ENCODE measurements around the gene CCDC134. TPM values are rescaled to one million over a fixed set of nuclear protein-coding genes. Genes with fewer than 3 reads are reported as not detected.

Gene CCDC134
- total and polyA plus RNA-seq, 2 of the 13 experiments (the other 11 are each of a cell fraction or from before 2014, with no cell fraction given) = 4.8 to 17.4 TPM

- TF ChIP-seq, protein P1, sequence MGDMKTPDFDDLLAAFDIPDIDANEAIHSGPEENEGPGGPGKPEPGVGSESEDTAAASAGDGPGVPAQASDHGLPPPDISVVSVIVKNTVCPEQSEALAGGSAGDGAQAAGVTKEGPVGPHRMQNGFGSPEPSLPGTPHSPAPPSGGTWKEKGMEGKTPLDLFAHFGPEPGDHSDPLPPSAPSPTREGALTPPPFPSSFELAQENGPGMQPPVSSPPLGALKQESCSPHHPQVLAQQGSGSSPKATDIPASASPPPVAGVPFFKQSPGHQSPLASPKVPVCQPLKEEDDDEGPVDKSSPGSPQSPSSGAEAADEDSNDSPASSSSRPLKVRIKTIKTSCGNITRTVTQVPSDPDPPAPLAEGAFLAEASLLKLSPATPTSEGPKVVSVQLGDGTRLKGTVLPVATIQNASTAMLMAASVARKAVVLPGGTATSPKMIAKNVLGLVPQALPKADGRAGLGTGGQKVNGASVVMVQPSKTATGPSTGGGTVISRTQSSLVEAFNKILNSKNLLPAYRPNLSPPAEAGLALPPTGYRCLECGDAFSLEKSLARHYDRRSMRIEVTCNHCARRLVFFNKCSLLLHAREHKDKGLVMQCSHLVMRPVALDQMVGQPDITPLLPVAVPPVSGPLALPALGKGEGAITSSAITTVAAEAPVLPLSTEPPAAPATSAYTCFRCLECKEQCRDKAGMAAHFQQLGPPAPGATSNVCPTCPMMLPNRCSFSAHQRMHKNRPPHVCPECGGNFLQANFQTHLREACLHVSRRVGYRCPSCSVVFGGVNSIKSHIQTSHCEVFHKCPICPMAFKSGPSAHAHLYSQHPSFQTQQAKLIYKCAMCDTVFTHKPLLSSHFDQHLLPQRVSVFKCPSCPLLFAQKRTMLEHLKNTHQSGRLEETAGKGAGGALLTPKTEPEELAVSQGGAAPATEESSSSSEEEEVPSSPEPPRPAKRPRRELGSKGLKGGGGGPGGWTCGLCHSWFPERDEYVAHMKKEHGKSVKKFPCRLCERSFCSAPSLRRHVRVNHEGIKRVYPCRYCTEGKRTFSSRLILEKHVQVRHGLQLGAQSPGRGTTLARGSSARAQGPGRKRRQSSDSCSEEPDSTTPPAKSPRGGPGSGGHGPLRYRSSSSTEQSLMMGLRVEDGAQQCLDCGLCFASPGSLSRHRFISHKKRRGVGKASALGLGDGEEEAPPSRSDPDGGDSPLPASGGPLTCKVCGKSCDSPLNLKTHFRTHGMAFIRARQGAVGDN (CRISPR knock-in tag; IDR thresholded peaks at IDR 0.05) = peak; percentile 86; the same call in 1 of the 2 replicates
- TF ChIP-seq GZF1 (CRISPR knock-in tag; IDR thresholded peaks at IDR 0.05) (peak; percentile 70; the same call in 1 of the 2 replicates), ARID2 (CRISPR knock-in tag; IDR thresholded peaks at IDR 0.05; ENCODE audit: borderline replicate concordance) (peak; percentile 76; the same call in 1 of the 2 replicates), ZBTB40 (IDR thresholded peaks at IDR 0.05) (no peak), ZBTB40 (CRISPR knock-in tag; IDR thresholded peaks at IDR 0.05) (0 out of 2 replicates have a peak, but pooled peaks have one; percentile 20), ATF7 (IDR thresholded peaks at IDR 0.05) (no peak), ATF7 (CRISPR knock-in tag; IDR thresholded peaks at IDR 0.05) (peak; percentile 76; the same call in 1 of the 2 replicates), ZNF33B (CRISPR knock-in tag; IDR thresholded peaks at IDR 0.05) (peak; percentile 58; the same call in 1 of the 2 replicates), IKZF4 (CRISPR knock-in tag; IDR thresholded peaks at IDR 0.05; ENCODE audit: borderline replicate concordance, low read depth, not compliant biosample characterization) (peak; percentile 40), HINFP (CRISPR knock-in tag; IDR thresholded peaks at IDR 0.05; ENCODE audit: low read depth) (peak; percentile 51; the same call in 1 of the 2 replicates), ZNF784 (CRISPR knock-in tag; IDR thresholded peaks at IDR 0.05; ENCODE audit: borderline replicate concordance) (peak; percentile 70; the same call in 1 of the 2 replicates)
These were observed 762 bp upstream of the CCDC134 start (continued) for GRCh38 chr22:41799486-41800347.
